Measurements from ENCODE around the gene REPIN1.

DNA sequence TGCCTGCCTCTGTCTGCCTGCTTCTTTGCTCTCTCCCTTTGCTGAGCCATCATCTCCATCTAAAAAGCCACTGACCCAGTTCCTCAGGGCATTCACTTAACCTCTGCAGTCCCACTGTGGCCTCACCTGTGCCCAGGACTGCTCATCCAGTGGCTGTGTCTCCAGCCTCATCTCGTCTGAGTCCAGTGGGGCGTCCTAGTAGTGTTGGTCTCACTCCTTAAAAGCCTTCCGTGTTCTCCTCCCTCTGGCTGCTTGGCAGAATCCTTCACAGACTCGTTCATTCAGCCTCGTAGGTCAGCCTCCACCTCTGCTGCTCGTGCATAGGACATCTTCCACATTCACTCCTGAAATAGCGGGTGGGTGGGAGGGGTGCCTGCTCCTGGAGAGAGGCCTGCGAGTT lies 34.5 kb upstream of the REPIN1 start:
- TF ChIP-seq, protein P1, sequence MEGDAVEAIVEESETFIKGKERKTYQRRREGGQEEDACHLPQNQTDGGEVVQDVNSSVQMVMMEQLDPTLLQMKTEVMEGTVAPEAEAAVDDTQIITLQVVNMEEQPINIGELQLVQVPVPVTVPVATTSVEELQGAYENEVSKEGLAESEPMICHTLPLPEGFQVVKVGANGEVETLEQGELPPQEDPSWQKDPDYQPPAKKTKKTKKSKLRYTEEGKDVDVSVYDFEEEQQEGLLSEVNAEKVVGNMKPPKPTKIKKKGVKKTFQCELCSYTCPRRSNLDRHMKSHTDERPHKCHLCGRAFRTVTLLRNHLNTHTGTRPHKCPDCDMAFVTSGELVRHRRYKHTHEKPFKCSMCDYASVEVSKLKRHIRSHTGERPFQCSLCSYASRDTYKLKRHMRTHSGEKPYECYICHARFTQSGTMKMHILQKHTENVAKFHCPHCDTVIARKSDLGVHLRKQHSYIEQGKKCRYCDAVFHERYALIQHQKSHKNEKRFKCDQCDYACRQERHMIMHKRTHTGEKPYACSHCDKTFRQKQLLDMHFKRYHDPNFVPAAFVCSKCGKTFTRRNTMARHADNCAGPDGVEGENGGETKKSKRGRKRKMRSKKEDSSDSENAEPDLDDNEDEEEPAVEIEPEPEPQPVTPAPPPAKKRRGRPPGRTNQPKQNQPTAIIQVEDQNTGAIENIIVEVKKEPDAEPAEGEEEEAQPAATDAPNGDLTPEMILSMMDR (IDR thresholded peaks at IDR 0.05; ENCODE audit: low read length): no peak
- TF ChIP-seq EZH2 (optimal IDR thresholded peaks at IDR 0.05; ENCODE audit: low read depth, low read length): no peak
- no peak for TF ChIP-seq EZH2phosphoT487 (IDR thresholded peaks at IDR 0.05; ENCODE audit: low read length)

Data from MM.1S (cell line).